ENCODE results near the gene NUB1. TPM values are rescaled to one million over a fixed set of nuclear protein-coding genes. Genes with fewer than 3 reads are reported as not detected.

The NUB1 gene
- total RNA-seq, 4 donors from 2014 or later: 39.3 to 70.8 (median 41.7) TPM

- WGBS: 99% methylated on average over 9 of the region's 9 CpGs
- H3K36me3 ChIP-seq: peaks cover 20% of the 10 kb centered on the region
- no peaks in the 10 kb centered on the region for H3K9me3 ChIP-seq
- TF ChIP-seq POLR2AphosphoS5 (IDR thresholded peaks at IDR 0.05) (no peak), EP300 (IDR thresholded peaks at IDR 0.05) (no peak), POLR2A (IDR thresholded peaks at IDR 0.05) (no peak)
- TF ChIP-seq, protein P1, sequence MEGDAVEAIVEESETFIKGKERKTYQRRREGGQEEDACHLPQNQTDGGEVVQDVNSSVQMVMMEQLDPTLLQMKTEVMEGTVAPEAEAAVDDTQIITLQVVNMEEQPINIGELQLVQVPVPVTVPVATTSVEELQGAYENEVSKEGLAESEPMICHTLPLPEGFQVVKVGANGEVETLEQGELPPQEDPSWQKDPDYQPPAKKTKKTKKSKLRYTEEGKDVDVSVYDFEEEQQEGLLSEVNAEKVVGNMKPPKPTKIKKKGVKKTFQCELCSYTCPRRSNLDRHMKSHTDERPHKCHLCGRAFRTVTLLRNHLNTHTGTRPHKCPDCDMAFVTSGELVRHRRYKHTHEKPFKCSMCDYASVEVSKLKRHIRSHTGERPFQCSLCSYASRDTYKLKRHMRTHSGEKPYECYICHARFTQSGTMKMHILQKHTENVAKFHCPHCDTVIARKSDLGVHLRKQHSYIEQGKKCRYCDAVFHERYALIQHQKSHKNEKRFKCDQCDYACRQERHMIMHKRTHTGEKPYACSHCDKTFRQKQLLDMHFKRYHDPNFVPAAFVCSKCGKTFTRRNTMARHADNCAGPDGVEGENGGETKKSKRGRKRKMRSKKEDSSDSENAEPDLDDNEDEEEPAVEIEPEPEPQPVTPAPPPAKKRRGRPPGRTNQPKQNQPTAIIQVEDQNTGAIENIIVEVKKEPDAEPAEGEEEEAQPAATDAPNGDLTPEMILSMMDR (IDR thresholded peaks at IDR 0.05): no peak
- H3K4me1 ChIP-seq: peaks cover 17% of the 10 kb centered on the region
- no peak for DNase-seq (ENCODE audit: low spot score in 2 of 2)
- H3K27me3 ChIP-seq: no peaks in the 10 kb centered on the region
- H3K27ac ChIP-seq: no peak overlapping the region
- H3K4me3 ChIP-seq: no peak overlapping the region
Observed at GRCh38 chr7:151343516-151343915, 1.9 kb downstream of the NUB1 start.

DNA sequence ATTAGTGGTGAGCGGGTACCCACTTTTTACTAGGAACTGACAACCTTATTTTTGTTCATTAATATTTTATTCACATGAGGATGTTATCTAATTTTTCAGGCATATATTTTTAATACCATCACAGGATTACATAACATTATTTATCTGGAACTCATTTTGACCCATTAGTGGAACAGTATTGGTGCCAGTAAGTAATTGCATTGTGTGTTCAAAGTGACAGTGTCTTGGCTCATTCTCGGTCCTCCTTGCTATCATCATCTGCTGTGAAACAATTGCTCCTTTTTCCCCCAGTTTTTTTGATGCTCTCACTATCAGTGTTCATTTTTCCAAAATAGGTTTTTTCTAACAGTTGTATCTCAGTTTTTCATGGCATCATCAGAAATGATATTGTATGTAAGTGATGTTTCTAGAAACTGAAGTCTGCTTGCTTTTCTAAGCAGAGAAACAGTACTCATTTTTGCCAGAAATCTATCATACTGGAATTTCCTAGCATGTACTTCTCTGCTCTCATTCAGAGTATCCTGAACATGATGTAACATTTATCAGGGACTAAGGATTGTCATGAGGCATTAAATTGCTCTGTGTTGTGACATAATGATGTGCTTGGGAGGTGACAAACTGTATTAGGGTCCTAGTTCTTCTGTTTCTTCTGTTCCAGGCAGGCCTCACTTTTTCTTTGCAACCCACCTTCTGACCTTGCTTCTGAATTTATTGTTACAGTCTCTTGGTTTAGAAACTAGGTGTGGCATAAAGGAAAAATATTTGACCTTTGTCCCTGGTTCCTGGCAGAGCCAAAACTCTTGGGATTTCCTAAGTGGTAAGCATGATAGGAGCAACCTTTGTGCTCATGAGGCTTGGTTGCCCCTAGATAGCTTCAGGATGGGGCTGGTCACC lies 4.2 kb downstream of the NUB1 start:
- 73% methylated on average over 2 of the region's 2 CpGs for WGBS
- Histone ChIP-seq H3K4me3 (no peak overlapping the region), H3K36me3 (peaks cover 31% of the 10 kb centered on the region), H3K4me1 (peaks cover 28% of the 10 kb centered on the region), H3K27me3 (no peaks in the 10 kb centered on the region), H3K27ac (no peak overlapping the region), H3K9me3 (no peaks in the 10 kb centered on the region)
- no peak for TF ChIP-seq EP300 (IDR thresholded peaks at IDR 0.05)
- no peak for TF ChIP-seq POLR2A (IDR thresholded peaks at IDR 0.05)
- no peak for TF ChIP-seq POLR2AphosphoS5 (IDR thresholded peaks at IDR 0.05)
- TF ChIP-seq, protein P1 (IDR thresholded peaks at IDR 0.05): no peak
- no peak for DNase-seq (ENCODE audit: low spot score in 2 of 2)

- no peak for DNase-seq (ENCODE audit: low spot score in 2 of 2)
- peaks cover 24% of the 10 kb centered on the region for H3K4me1 ChIP-seq
- H3K27me3 ChIP-seq: no peaks in the 10 kb centered on the region
- no peak overlapping the region for H3K27ac ChIP-seq
- H3K36me3 ChIP-seq: peaks cover 36% of the 10 kb centered on the region
- TF ChIP-seq EP300 (IDR thresholded peaks at IDR 0.05) (no peak), POLR2AphosphoS5 (IDR thresholded peaks at IDR 0.05) (no peak), POLR2A (IDR thresholded peaks at IDR 0.05) (no peak)
- TF ChIP-seq, protein P1 (IDR thresholded peaks at IDR 0.05): no peak
- no peaks in the 10 kb centered on the region for H3K9me3 ChIP-seq
- H3K4me3 ChIP-seq: no peak overlapping the region
- 33% methylated on average over 1 of the region's 2 CpGs for WGBS
Observed at GRCh38 chr7:151346470-151346769, 4.8 kb downstream of the NUB1 start.

DNA sequence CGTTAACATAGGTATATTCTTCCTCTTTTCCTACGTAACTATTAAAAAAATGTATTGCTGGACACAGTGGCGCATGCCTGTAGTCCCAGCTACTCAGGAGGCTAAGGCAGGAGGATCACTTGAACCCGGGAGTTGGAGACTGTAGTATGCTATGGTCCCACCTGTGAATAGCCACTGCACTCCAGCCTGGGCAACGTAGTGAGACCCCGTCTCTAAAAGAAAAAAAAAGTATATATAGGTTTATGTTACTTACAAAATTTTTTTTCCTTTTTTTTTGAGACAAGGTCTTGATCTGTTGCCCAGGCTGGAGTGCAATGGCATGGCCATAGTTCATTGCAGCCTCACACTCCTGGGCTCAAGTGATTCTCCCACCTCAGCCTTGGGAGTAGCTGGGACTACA lies 5.6 kb downstream of the NUB1 start:
- Histone ChIP-seq H3K27ac (no peak overlapping the region), H3K27me3 (no peaks in the 10 kb centered on the region), H3K4me3 (no peak overlapping the region), H3K9me3 (no peaks in the 10 kb centered on the region), H3K4me1 (peaks cover 24% of the 10 kb centered on the region), H3K36me3 (peaks cover 44% of the 10 kb centered on the region)
- WGBS: 97% methylated on average over 6 of the region's 6 CpGs
- TF ChIP-seq, protein P1 (IDR thresholded peaks at IDR 0.05): no peak
- TF ChIP-seq POLR2AphosphoS5 (IDR thresholded peaks at IDR 0.05) (no peak), EP300 (IDR thresholded peaks at IDR 0.05) (no peak), POLR2A (IDR thresholded peaks at IDR 0.05) (no peak)
- DNase-seq (ENCODE audit: low spot score in 2 of 2): no peak

- peaks cover 11% of the 10 kb centered on the region for H3K4me1 ChIP-seq
- TF ChIP-seq POLR2AphosphoS5 (IDR thresholded peaks at IDR 0.05) (no peak), POLR2A (IDR thresholded peaks at IDR 0.05) (no peak), EP300 (IDR thresholded peaks at IDR 0.05) (no peak)
- H3K27ac ChIP-seq: no peak overlapping the region
- H3K36me3 ChIP-seq: peaks cover 56% of the 10 kb centered on the region
- DNase-seq (ENCODE audit: low spot score in 2 of 2): no peak
- H3K9me3 ChIP-seq: no peaks in the 10 kb centered on the region
- 70% methylated on average over 4 of the region's 4 CpGs for WGBS
- no peaks in the 10 kb centered on the region for H3K27me3 ChIP-seq
- no peak overlapping the region for H3K4me3 ChIP-seq
Observed at GRCh38 chr7:151348970-151349369, 7.4 kb downstream of the NUB1 start.
